Measurements from ENCODE around the gene SUPT4H1.

SUPT4H1 gene

DNA sequence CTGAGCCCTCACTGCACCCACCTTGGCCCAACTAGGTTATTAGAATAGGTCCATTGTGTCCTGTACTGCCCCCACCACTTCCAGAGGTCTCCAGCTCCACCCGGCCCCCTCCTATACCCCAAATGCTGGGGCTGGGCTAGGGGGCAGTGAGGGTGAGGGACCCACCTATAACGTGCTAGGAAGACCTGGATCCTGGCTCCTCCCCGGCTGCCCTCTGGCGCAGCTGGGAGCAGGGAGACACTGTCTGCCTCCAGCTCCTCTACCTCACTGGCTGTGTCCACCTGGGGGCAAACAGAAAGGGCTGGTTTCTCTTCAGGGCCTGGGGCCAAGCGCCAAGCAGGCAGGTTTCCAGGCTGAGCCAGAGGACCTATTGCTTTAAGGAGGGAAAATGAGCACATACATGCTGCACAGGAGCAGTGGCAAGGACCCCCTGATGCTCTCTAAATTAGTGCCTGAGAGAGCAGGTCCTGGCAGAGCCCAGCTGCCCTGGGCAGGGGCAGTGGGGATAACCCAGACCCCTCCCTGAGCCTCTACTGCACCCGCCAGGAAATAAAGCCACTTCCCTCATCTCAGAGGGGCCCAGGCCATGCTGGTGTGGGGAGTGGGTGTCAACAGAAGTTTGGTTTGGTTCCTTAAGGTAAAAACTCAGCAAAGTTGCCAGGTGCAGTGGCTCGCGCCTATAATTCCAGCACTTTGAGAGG, 35.6 kb downstream of the SUPT4H1 start:
- no peak for DNase-seq

DNA sequence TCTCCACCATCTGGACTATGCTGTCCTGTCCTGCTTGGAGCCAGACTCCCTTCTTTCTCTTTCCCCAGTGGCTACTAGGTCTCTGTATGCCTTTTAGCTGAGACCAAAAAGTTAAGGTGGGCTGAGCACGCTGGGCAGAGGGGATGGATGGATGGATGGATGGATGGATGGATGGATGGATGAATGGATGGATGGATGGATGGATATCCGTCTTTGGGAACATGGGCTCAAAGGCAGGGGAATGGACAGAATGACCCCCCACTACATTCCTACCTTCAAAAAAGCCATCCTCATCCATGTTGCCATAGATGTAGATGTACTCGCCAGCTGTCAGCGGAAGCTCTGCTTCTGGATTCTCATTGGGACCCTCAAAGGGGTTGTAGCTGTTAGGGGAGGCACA, 36.3 kb downstream of the SUPT4H1 start:
- DNase-seq: no peak

DNA sequence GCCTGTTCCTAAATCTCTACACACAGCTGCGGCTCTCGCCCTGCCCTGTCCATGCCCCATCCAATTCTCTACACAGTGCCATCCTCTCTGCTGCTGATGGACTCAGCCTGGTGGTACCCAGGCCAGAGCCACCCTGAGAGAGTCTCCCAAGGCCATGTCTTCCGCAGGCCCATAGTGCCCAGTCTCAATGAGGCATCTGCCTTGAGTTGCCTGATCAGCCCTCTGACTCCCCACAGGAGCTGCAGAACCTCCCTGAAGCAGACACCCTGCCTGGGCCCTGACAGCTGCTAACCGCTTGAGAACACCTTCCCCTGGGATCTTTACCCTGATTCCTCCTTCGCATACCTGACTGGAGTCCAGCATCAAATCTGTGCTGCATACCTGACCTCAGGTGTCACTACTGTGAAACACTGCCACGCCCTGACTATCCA, 36.7 kb downstream of the SUPT4H1 start:
- DNase-seq: no peak

DNA sequence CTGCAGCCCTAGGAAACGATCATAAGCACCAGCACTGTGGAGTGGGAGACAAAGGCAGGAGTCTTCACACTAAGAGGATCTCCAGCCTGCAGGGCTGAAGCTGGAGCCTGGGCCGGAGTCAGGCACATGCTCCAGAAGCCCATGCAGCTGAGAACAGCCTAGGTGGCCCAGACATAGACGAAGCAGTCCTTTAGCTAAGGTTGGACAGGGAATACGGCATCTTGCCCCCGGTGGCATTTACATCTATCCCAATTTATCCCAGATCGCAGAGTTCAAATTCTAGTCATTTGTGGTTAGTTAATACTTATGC, 37.3 kb downstream of the SUPT4H1 start:
- DNase-seq: no peak

DNA sequence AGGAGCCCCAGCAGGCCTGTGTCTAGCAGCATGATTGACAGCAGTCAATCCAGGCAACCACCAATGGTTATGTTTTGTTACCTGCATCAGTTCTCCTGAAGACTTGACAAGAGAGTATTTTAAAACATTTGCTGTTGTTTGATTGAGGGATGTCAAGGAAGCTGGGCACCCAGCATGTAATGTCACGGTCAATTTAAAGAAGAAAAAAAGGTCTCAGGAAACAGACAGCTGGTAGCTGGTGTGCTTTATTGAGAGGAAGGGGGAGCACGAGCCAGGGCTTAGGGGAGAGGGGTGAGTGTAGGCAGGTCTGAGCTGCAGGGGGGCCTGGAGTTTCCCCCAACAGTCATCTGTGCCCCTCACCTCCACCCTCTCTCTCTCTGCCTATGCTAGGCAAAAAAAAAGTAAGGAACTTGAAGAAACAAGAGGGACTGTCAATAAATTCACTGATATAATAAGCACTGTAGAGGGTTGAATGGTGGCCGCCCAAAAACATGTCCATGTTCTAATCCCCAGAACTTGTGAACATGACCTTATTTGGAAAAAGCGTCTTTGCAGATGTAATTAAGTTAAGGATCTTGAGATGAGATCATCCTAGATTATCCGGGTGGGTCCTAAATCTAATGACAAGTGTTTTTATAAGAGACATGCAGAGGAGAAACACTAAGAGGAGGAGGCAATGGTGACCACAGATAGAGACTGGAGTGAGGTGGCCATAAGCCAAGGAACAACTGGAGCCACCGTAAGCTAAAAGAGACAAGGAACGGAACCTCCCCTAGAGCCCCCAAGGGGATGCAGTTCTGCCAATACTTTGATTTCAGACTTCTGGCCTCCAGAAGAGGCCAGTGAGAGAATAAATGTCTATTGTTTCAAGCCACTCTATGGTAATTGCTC, 37.9 kb downstream of the SUPT4H1 start:
- no peak for DNase-seq

DNA sequence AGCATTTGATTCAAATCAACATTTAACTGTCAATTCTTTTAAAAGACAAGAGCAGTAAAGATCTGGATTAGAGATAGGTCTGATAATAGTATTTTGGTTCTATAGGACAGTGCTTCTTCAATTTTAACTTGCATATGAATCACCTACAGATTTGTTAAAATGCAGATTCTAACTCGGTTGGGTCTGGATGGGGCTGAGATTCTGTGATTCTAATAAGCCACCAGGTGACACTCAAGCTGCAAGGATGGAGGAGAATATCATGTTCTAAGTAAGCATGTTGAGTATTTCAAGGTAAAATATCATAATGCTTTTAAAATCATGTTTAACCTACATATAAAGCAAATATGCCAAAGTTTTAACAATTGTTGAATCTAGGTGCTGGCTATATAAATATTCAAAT, 39.2 kb downstream of the SUPT4H1 start:
- no peak for DNase-seq

DNA sequence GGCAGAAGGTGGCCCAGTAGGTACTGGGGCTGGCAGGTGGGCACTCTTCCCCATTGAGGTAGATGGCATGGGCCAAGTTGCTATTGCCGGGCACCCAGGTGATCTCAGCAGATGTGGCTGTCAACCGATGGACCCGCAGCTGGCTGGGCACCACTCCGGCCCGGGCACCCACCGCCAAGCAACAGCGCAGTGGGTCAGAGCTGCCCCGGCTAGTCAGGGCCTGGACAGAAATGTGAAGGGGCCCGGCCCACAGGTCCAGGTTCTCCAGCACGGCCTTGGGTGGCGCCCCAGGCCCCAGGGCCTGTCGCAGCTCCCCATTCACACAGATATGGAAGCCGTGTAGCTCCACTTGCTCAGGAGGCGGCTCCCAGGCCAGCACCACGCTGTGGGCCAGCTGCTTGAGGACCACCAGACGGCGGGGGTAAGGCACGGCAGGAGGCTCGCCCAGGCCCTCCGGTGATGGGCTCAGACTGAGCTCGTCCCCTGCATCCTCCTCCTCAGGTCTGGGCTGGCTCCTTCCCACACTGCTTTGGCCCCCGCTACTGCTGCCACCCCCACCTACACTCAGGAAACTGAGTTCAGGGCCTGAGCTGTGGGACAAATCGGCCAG, 39.9 kb downstream of the SUPT4H1 start:
- no peak for DNase-seq

DNA sequence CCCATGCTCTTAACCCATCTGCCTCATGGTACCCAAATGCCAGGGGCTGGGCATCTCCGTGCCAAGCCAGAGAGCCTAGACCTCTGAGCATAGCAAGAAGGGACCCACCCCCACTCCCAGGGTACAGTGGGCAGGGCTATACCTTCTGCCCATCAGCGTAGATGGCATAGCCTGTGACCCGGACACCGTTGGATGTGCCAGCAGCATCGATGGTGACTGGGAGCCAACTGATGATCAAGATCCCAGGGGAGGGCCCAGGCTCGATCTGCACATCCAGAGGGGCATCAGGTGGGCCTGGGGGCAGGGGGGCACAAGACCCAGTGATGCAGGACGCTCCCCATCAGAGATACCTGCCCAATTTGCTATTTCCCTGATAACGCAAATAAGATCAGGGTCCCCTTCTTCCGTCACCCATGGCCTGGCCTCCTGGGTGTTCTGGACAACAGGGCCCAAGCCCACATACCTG, 40.5 kb downstream of the SUPT4H1 start:
- DNase-seq: no peak

DNA sequence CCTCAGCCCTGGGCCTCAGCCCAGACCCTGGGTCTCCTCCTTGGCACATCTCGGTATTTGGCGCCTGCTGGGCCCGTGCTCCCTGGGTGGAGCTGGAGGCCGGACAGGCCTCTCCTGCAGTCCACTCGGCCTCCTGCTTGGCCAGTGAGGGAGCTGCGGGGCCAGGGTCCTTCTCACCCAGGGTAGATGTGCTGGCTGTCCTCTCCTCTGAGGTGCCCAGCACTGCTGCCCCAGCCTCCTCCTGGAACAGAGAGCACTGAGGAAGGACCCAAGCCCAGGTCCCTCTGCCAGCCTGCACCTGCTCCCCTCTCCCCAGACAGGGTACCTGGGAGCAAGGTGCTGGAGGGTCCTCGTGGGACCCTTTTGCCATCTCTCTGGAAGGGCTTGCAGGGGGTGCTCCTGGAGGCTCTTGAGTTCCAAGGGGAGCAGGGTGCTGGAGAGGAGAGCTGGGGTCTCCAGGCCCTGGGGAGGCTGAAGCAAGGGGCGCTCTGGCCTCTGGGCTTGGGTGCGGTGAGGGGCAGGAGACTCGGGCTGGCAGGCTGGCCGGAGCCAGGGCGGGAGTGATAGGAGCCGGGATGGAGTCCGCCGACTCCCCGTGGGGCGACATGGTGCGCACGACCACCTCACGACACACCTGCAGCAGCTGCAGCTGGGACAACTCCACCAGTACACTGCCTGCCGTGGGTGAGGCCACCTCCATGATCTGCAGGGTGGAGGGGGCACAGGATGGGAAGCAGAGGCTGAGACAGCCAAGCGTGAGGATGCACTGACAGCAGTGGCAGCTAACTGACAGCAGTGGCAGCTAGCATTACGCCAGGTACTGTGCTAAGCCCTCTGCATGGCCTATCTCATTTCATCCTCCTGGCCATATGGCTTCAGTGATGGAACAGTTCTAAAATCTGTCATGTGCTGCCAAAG, 41.2 kb downstream of the SUPT4H1 start:
- no peak for DNase-seq

DNA sequence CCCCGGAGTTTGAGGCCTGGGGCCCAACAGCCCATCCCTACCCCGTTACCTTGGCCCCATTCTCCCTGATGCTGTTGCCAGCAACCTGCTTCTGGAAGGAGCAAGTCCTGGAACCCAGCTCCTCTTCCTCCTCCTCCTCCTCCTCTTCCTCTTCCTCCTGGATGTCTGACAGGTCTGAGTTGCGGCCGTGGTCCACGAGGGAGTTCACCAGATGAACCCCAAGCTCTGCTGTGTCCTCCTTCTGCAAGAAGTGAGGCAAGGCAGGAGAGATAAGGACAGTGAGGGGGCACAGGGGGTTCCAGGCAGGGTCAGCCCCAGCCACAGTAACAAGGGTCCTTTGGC, 42.1 kb downstream of the SUPT4H1 start:
- no peak for DNase-seq

DNA sequence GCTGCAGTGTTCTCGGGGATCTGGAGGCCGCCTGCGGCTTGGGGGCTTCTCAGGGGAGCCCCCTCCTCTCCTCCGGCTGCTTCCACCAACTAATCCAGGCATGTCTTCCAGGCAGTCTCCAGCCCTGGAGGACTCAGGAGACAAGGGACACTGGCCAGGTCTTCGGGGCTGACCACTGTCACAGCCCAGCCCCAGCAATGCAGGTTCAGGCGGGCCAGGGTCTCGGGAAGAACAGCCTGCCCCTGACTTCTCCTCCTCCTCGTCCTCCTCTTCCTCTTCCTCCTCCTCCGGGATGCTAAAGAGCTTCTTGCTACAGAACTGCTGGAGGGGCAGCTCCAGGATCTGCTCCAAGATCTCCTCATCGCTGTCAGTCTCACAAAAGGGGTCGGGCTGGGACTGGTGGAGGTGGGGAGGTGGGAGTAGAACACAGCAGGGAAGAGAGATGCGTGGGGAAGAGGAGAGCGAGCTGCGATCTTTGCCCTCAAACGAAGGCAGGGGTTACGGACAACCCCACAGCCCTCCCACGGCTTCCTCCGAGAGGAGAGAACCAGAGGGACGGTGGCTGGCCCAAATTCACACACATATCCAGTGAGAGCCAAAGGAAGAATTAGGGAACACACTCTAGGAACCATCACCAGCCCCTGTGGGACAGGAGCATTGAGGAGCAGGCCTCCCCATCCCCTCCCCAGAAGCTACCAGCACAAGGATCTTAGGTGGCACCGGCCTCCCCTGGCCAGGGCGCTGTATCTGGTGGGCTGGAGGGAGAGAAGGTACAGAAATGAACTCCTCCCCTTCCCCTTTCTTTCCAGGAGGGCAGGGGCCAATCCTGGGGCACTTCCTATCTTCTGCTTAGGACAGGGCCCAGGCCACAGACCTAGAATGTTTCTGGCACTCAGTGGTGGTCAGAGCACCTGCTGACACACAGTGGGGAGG, 42.8 kb downstream of the SUPT4H1 start:
- DNase-seq: no peak

DNA sequence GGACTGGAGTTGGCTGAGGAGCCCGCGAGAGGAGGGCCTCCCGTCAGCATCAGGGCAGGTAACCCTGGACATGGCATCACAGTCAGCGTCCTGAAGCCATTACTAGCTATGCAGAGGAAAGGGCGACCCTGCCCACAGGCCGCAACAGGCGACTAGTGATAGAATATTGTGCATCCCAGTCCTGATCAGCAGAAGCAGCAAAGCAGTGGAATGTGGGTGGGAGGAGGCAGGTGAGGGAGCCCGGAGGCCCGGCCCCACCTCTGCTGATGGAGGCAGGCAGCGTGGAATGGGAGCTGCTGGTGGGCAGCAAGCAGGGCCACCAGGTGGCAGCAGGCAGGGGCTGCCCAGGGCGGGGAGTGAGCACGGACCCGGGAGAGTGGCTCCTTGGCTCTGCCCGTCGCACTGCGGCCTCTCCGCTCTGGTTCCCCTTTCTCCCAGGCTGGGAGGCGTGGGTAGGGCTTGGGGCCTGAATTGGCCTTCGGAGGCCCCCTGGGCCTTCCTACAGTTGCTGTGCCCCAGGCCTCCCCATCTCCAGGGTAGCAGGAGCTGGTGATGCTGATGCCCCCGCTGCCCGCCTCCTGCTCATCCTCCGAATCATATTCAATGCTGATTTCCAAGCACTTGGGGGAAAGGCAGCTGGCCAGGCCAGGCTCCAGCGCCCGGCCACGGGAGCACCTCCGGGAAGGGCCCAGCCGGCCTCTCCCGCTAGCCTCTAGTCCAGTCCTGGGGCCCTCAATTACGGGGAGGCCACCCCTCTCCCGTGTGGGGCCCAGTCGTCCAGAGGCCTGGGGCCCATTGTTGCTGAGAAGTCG, 43.6 kb downstream of the SUPT4H1 start:
- DNase-seq: no peak

DNA sequence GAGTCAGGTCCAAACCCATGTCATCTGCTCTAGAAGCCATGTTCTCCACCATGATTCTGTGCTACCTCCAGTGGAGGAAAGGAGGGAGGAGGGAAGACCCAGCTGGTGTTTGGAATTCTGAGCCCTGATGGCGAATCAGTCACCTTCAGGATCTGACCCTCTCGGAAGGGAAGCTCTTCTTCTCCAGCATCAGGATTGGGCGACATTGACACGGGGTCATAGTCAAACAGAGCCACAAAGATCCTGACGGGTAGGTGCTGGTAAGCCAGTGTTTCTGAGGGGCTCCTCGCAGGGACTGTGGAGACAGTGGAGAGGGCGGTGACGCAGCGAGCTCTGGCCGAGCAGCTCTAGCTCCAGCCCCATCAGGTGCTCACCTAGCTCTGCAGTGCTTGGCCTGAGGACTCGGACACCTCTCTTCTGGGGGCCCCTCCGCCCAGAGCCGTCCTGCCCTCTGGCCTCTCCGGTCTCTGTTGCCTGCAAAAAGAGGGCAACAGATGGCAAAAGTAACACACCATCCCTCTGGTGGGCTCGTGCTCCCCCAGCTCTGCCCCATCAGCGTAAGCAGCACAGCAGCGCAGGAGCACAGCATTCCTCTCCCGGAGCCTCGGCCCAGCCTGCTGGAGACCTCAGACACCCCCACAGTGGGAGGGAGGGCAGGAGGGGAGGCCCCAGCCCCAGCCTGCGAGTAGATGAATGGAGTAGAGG, 44.4 kb downstream of the SUPT4H1 start:
- no peak for DNase-seq

DNA sequence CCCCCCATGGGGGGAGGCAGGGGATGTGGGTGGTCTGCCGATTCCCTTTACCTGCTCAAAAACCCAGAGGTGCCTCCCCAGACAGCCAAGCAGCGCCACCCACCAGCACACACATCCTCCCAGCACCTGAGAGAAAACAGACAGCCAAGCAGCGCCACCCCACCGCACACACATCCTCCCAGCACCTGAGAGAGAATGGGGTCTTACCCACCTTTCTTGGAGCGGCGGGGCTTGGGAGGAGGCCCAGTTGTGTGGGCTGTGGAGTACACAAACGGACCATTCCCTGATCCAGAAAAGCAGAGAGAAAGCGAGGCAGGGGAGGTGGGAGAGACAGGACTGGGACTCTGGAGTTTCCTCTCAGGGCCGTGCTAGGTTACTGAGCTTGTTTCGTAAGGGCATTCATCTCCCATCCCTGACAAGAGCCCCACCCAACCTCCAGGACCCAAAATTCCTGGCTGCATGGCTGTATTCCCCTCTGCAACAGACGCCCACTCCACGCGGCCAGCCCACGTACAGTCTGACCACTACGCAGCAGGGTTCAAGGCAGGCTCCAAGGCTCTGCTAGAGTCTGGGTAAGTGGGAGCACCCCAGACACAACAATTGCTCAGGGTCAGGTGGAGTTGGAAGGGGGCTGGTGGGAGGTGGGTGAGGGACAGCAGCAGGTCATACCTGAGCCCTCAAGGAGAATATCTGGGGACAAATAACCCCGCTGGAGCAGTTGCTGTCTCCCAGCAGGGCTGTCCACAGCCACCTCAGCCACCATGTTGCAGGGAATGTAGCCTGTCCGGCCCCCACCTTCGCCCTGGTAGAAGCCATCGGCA, 45.7 kb downstream of the SUPT4H1 start:
- no peak for DNase-seq

DNA sequence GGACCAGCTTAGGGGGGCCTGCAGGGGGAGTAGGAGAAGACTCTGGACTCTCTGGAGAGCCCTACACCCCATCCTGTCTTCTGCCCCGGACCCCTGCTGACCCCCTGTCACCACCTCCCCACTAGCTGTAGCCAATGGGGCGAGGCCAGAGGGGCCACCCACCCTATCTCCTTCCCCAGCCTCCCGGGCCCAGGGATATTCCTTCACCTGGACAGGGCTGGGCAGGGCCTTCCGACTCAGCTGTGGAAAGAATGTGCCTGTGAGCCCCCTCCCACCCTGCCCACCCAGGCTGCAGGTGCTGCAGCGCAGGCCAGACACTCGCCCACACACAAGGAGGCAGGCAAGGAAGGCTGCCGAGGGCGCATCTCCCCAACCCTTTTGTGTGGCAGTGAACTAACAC, 46.4 kb downstream of the SUPT4H1 start:
- DNase-seq: no peak

DNA sequence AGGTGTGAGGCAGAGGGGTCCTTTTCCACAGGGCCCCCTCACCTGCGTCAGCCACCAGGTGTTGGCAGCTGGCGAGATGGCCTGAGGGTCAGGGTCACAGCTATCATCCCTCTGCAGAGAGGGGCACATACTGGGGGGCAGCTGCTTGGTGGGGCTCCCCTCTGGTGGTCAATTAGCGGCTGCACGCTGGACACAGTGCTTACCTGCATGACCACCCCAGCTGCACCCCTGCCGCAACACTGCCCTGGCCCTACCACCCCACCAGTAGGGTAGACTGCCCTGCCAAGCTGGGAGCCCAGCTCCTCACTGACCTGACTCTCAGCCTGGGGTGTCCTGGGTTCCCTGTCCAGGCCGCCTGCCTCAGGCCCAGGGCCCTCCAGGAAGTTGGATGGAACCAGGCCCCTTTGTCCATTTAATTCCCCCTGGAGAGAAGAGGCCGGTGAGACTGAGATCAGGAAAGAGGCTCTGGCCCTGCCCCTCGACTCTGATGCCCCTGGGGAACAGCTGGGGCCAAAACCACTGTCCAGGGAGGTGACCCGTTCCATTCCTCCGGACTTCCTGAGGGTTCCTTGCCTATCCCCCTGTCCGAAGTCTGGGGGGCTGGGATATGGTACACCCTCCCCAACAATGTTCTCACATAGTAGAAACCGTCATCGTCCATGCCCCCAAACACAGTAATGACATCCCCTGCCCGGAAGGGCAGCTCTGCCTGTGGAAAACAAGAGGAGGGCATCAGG, 47.1 kb downstream of the SUPT4H1 start:
- DNase-seq: no peak

DNA sequence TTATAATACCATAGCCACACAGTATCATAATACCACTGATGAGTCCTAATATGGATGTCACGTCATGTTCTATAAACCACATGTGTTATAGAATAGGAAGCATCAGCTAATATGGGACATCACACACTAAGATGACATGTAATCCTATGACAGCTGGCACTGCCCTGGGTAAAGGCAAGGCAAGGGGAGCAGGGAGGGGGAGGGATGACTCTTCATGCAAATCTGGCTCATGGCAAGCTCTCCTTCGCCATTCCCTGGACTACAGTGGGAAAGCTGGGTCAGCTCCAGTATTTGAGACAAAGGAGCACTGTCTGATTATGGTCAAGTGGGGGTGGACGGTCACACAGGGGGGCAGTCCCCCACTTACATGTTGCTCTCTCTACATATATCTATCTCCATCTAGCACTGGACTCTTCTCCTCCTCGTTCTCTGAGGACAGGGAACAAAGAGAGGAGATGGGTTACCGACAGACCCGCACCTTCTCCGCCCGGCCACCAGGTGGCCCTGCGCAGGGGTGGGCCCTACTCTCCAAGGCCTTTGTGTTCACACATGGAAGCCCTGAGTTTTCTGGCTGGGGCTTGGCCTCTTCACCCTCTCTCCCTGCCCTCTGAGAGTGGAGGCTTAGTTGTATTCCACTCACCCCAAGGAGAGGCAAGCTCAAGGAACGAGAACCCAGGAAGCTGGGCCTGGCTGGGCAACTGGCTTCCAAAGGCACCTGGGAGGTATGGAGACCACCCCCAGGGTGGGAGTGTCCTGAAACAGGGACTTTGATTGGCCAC, 47.8 kb downstream of the SUPT4H1 start:
- DNase-seq: peak; percentile 45
